ENCODE measurements around the gene ATF7IP2.
"Not testable (repeated sequence)": the region's sequence is repeated elsewhere in the genome, so short reads cannot be mapped to it uniquely, and the experiment has no call there.

The ATF7IP2 gene

DNA sequence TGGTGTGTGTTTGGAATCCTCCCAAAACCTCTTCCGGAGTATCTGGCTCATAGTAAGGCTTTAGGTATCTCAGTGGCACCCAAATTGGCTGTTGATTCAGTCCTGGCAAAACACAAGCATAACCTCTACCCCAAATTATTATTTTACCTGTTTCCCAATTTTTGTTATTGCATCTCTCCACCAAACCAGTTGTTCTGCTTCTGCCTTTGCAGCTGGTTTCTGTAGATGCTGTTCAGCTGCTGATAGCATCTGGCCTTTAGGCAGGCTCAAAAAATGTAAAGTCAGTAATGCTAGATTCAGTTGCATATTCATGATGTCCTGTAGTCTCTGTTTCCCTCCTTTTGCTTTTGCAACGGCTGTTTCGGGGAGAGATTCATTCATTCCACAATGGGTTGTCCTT, 33.8 kb downstream of the ATF7IP2 start:
- TF ChIP-seq CTCF (IDR thresholded peaks at IDR 0.05; ENCODE audit: extremely low read depth, insufficient read depth, missing control alignments): no peak
- in situ Hi-C loops (cut with MboI; ENCODE audit: low pct_unique_long_range_greater_than_20kb, low sequenced_read_pairs, unreplicated experiment): no loop called here
- DNase-seq (ENCODE audit: low spot score): no peak

- in situ Hi-C loops (cut with MboI; ENCODE audit: low pct_unique_long_range_greater_than_20kb, low sequenced_read_pairs, unreplicated experiment): no loop called here
- no peak for DNase-seq (ENCODE audit: low spot score)
- no peak for TF ChIP-seq CTCF (IDR thresholded peaks at IDR 0.05; ENCODE audit: extremely low read depth, insufficient read depth, missing control alignments)
Observed at GRCh38 chr16:10421596-10421995, 35.7 kb downstream of the ATF7IP2 start.

GRCh38 chr16:10428433-10429168, 42.7 kb downstream of the ATF7IP2 start:
- DNase-seq (ENCODE audit: low spot score): no peak
- TF ChIP-seq CTCF (IDR thresholded peaks at IDR 0.05; ENCODE audit: extremely low read depth, insufficient read depth, missing control alignments): no peak
- in situ Hi-C loops (cut with MboI; ENCODE audit: low pct_unique_long_range_greater_than_20kb, low sequenced_read_pairs, unreplicated experiment): no loop called here

GRCh38 chr16:10429299-10429969, 43.6 kb downstream of the ATF7IP2 start:
- DNase-seq (ENCODE audit: low spot score); in situ Hi-C loops (cut with MboI; ENCODE audit: low pct_unique_long_range_greater_than_20kb, low sequenced_read_pairs, unreplicated experiment): not testable (repeated sequence)

DNA sequence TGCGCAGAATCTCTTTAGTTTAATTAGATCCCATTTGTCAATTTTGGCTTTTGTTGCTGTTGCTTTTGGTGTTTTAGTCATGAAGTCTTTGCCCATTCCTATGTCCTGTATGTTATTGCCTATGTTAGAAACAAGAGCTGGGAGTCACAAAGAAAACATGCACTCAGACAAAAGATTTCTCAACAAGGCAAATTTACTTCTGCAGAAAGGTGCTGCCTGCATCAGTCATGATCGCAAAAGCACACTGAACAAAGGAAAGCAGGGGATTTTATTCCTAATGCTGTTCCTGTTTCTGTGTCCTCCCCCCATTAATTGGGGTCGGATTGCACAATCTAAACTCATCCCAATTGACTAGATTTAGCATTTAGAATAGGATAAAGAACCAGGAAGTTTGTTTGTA, 55.9 kb downstream of the ATF7IP2 start:
- DNase-seq (ENCODE audit: low spot score): no peak
- TF ChIP-seq CTCF (IDR thresholded peaks at IDR 0.05; ENCODE audit: extremely low read depth, insufficient read depth, missing control alignments): no peak
- in situ Hi-C loops (cut with MboI; ENCODE audit: low pct_unique_long_range_greater_than_20kb, low sequenced_read_pairs, unreplicated experiment): no loop called here

GRCh38 chr16:10447289-10447688, 61.4 kb downstream of the ATF7IP2 start:
- in situ Hi-C loops (cut with MboI; ENCODE audit: low pct_unique_long_range_greater_than_20kb, low sequenced_read_pairs, unreplicated experiment): no loop called here
- no peak for TF ChIP-seq CTCF (IDR thresholded peaks at IDR 0.05; ENCODE audit: extremely low read depth, insufficient read depth, missing control alignments)
- DNase-seq (ENCODE audit: low spot score): no peak

DNA sequence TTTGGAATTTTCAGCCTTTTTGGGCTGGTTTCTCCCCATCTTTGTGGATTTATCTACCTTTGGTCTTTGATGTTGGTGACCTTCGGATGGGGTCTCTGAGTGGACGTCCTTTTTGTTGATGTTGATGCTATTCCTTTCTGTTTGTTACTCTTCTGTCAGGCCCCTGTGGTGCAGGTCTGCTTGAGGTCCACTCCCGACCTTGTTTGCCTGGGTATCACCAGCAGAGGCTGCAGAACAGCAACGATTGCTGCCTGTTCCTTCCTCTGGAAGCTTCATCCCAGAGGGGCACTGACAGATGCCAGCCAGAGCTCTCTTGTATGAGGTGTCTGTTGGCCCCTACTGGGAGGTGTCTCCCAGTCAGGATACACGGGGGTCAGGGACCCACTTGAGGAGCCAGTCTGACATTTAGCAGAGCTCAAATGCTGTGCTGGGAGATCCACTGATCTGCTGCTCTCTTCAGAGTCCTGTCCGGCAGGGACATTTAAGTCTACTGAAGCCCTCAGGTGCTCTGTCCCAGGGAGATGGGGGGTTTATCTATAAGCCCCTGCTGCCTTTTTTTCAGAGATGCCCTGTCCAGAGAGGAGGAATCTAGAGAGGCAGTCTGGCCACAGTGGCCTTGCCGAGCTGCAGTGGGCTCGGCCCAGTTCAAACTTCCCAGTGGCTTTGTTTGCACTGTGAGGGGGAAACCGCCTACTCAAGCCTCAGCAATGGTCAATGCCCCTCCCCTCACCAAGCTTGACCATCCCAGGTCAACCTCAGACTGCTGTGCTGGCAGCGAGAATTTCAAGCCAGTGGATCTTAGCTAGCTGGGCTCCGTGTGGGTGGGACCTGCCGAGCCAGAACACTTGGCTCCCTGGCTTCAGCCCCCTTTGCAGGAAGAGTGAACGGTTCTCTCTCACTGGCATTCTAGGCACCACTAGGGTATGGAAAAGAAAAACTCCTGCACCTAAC, 66.6 kb downstream of the ATF7IP2 start:
- DNase-seq (ENCODE audit: low spot score); in situ Hi-C loops (cut with MboI; ENCODE audit: low pct_unique_long_range_greater_than_20kb, low sequenced_read_pairs, unreplicated experiment): not testable (repeated sequence)

Data from GM13977 (cell line).